PFSK-1 (cell line): Measurements from ENCODE around the gene IFT22.

ENCODE experiments used
- FOXP2 ChIP-seq: optimal IDR thresholded peaks from 2 replicates; pipeline ENCODE3; 2011; ENCODE audit warnings: borderline replicate concordance, control low read depth, inconsistent platforms; ENCODE audit not compliant: insufficient read depth; ENCODE audit errors: extremely low read length, extremely low read depth
- POLR2AphosphoS5 ChIP-seq: IDR thresholded peaks from 2 replicates; pipeline ENCODE4 v1.6.1; 2012; ENCODE audit warnings: low read depth, mild to moderate bottlenecking, control low read depth, low read length, moderate library complexity
- REST ChIP-seq, 2 experiments: IDR thresholded peaks; 2 replicates each; pipeline versions ENCODE4 v1.6.1 to v1.8.0; 2011 to 2012; ENCODE audit warnings: low read depth in 2 of 2, low read length in 2 of 2, control low read depth in 1 of 2, inconsistent platforms in 1 of 2, mild to moderate bottlenecking in 1 of 2, moderate library complexity in 1 of 2; ENCODE audit not compliant: insufficient read depth in 1 of 2
- SIN3A ChIP-seq: IDR thresholded peaks from 2 replicates; pipeline ENCODE4 v1.6.1; 2012; ENCODE audit warnings: mild to moderate bottlenecking, low read length, moderate library complexity, borderline replicate concordance; ENCODE audit not compliant: insufficient read depth
- TAF1 ChIP-seq: IDR thresholded peaks from 2 replicates; pipeline ENCODE4 v1.6.1; 2012; ENCODE audit warnings: low read length, control low read depth, borderline replicate concordance; ENCODE audit not compliant: insufficient read depth

The IFT22 gene

DNA sequence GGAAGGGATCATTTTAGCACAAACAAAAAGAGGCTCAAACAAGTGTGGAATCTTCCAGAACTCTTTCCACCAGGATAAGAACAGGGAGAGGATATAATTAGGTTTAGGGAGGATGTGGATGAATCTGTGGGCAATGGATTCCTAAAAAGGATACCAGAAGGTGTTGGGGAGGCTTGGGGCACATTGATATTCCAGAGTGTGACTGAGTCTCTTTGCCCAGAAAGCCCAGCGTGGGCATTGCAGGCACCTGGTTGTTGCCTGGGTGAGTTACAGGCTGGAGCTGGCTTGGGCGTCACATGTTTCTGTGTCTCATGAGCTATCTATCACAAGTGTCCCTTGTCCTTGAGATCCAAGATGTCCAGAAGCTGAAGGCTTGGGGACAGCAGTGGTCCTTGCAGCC lies 44.3 kb upstream of the IFT22 start:
- TF ChIP-seq TAF1 = no peak
- no peak for TF ChIP-seq REST (IDR thresholded peaks at IDR 0.05; ENCODE audit: insufficient read depth in 1 of 2, low read depth in 2 of 2, low read length in 2 of 2)
- no peak for TF ChIP-seq FOXP2
- TF ChIP-seq SIN3A = no peak
- no peak for TF ChIP-seq POLR2AphosphoS5

GRCh38 chr7:101363734-101364374 lies 42.2 kb upstream of the IFT22 start:
- TF ChIP-seq REST (IDR thresholded peaks at IDR 0.05; ENCODE audit: insufficient read depth in 1 of 2, low read depth in 2 of 2, low read length in 2 of 2) (no peak), TAF1 (no peak), SIN3A (no peak), POLR2AphosphoS5 (no peak), FOXP2 (no peak)

DNA sequence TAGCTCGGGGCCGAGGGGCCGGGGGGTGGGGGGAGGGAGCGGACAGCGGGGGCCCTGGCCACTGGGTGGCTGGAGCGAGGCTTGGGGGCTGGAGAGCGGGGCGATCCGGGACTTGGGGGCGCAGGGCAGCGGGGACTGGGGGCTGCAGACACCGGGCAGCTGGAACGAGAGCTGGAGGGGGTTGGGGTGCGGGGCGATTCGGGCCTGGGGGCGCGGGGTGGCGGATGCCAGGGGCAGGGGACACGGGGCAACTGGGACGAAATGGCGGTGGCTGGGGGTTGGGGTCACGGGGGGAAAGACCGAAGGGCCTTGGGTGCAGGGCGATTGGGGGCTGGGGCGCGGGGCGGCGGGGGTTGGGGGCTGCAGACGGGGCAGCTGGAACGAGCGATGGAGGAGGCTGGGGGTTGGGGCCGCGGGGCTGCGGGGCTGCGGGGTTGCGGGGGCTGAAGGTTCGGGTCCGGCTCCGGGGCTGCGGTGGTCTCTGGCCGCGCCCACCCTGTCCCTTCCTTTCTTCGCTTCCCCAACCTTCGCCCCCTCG lies 41.7 kb upstream of the IFT22 start:
- TF ChIP-seq TAF1 = no peak
- TF ChIP-seq POLR2AphosphoS5 = no peak
- no peak for TF ChIP-seq REST (IDR thresholded peaks at IDR 0.05; ENCODE audit: insufficient read depth in 1 of 2, low read depth in 2 of 2, low read length in 2 of 2)
- TF ChIP-seq SIN3A = no peak
- no peak for TF ChIP-seq FOXP2

DNA sequence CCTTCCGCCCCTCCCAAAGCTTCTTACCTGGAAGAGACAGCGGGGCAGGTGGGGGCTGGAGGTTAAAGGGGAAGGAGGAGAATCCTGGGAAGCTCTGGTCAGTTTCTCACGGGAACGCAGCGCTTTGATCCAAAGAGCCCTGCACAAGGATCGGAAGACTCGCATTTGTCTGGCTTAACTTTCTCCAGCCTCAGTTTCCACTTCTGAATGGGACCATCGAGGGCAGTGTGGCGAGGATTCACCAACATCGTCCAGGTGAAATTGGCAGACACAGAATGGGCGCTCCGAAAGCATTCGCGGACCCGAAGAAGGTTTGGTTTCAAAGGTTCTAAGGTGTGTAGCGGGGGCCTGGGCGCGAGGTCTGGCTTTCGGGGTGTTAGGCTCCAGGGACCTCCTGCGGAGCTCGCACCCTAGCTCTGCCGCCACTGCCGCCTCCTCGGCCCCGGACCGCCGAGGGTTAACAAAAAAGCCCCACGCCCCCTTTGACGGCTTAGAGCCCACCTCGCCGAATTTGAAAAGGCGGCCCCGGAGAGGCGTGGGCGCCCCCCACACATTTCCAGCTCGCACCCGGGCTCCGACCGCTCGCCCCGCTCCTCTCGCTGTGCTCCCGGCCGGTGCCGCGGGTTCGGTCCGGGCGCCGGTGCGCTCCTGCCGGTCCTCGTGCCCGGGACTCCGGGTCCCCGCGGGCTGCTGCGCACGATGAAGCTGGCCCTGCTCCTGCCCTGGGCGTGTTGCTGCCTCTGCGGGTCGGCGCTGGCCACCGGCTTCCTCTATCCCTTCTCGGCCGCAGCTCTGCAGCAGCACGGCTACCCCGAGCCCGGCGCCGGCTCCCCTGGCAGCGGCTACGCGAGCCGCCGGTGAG lies 41.0 kb upstream of the IFT22 start, which contains the start of gene COL26A1:
Gene COL26A1, plus strand, starts transcription at position 542 of the 862 bp plus-strand sequence. Its CDS starts 158 bp downstream, at position 700.
- TF ChIP-seq REST (IDR thresholded peaks at IDR 0.05; ENCODE audit: insufficient read depth in 1 of 2, low read depth in 2 of 2, low read length in 2 of 2) (no peak), SIN3A (no peak), TAF1 (no peak), FOXP2 (no peak), POLR2AphosphoS5 (no peak)
